HCT116 (cell line): ENCODE measurements around the gene EFEMP2. TPM values are rescaled to one million over a fixed set of nuclear protein-coding genes. Genes with fewer than 3 reads are reported as not detected.
"Not testable (repeated sequence)": the region's sequence is repeated elsewhere in the genome, so short reads cannot be mapped to it uniquely, and the experiment has no call there.

Experiments used
- ATAC-seq: fragments of 200-7000 bp; cut with Tn5 transposase; 2 replicates; pipeline ENCODE4 v1.9.1; 2020; ENCODE audit warnings: mild to moderate bottlenecking, moderate library complexity
- BruUV-seq: library from RNA; stranded (reverse); fragments of 400-500 nt; replicated peaks from 2 replicates; lab custom pipeline; 2021; lab: Mats Ljungman, UMichigan
- CTCF ChIA-PET: fragments of 300-600 bp; sonication (Branson Sonifier 250); formaldehyde crosslinking; loops from one replicate; lab custom pipeline; 2021; ENCODE audit warnings: antibody characterized with exemption; lab: Charles Lee
- POLR2A ChIA-PET: fragments of 300-600, 350-600 bp; sonication (Branson Sonifier 250); formaldehyde crosslinking; loops from one replicate; lab custom pipeline; 2021; ENCODE audit warnings: antibody characterized with exemption; lab: Charles Lee
- RAD21 ChIA-PET, 2 experiments: fragments of 300-600 bp; sonication (Branson Sonifier 250); formaldehyde crosslinking; loops; one replicate each; lab custom pipeline; 2023; ENCODE audit warnings: low total read pairs in 2 of 2; ENCODE audit not compliant: uncharacterized antibody in 2 of 2, unreplicated experiment in 2 of 2, low non-redundant PET in 1 of 2; lab: Charles Lee
- DNase-seq: peaks from one replicate; pipeline ENCODE4 v3.0.0-alpha.2; 2010; ENCODE audit warnings: low read depth, low spot score
- H2AFZ ChIP-seq: fragments of 200-600 bp; shearing (Covaris generic), sonication (generic); 2 replicates; pipeline ENCODE4 v1.6.1; 2017; ENCODE audit warnings: low read depth, mixed run types, mixed read lengths, antibody characterized with exemption, low read length; ENCODE audit not compliant: poor library complexity, severe bottlenecking
- H3K27ac ChIP-seq: 2 replicates; pipeline ENCODE4 v1.5.1; 2012; ENCODE audit warnings: low read depth, low read length
- H3K27me3 ChIP-seq: fragments of 200-600 bp; sonication (generic); 2 replicates; pipeline ENCODE4 v1.6.1; 2016; ENCODE audit warnings: mixed run types, low read length, mixed read lengths; ENCODE audit not compliant: insufficient read depth
- H3K36me3 ChIP-seq, 2 experiments: fragments of 200-500 bp in 1 of 2; fragments of 200-600 bp in 1 of 2; sonication (Bioruptor generic) in 1 of 2; sonication (generic) in 1 of 2; 2 replicates each; pipeline versions ENCODE4 v1.5.1 to v1.6.1; 2014 to 2016; ENCODE audit warnings: low read length in 2 of 2, inconsistent platforms in 1 of 2, mixed read lengths in 1 of 2, mixed run types in 1 of 2; ENCODE audit not compliant: insufficient read depth in 2 of 2, control insufficient read depth in 1 of 2
- H3K4me1 ChIP-seq, 2 experiments: fragments of 200-600 bp in 1 of 2; sonication (generic) in 1 of 2; 2 replicates each; pipeline versions ENCODE4 v1.5.1 to v1.6.1; 2012 to 2017; ENCODE audit warnings: low read length in 2 of 2, inconsistent platforms in 1 of 2, mild to moderate bottlenecking in 1 of 2, mixed read lengths in 1 of 2, mixed run types in 1 of 2, moderate library complexity in 1 of 2; ENCODE audit not compliant: insufficient read depth in 2 of 2, control insufficient read depth in 1 of 2
- H3K4me2 ChIP-seq: fragments of 200-600 bp; sonication (generic); 2 replicates; pipeline ENCODE4 v1.6.1; 2017; ENCODE audit warnings: mixed run types, low read length, mixed read lengths
- H3K4me3 ChIP-seq, 2 experiments: fragments of 200-600 bp in 1 of 2; sonication (generic) in 1 of 2; replicated peaks in 1 of 2; 2 replicates each; pipeline ENCODE4 v1.5.1; 2011 to 2016; ENCODE audit warnings: low read length in 2 of 2, control low read depth in 1 of 2, low read depth in 1 of 2, mild to moderate bottlenecking in 1 of 2, mixed read lengths in 1 of 2, mixed run types in 1 of 2
- H3K79me2 ChIP-seq: fragments of 200-600 bp; sonication (generic); 2 replicates; pipeline ENCODE4 v1.6.1; 2017; ENCODE audit warnings: mild to moderate bottlenecking, mixed run types, low read length, moderate library complexity, mixed read lengths; ENCODE audit not compliant: insufficient read depth
- H3K9ac ChIP-seq: fragments of 200-600 bp; sonication (generic); 2 replicates; pipeline ENCODE4 v1.6.1; 2016; ENCODE audit warnings: low read length, mixed read lengths
- H3K9me2 ChIP-seq: fragments of 200-600 bp; sonication (generic), shearing (Covaris generic); 2 replicates; pipeline ENCODE4 v1.6.1; 2017; ENCODE audit warnings: mixed run types, mild to moderate bottlenecking, moderate library complexity; ENCODE audit not compliant: insufficient read depth
- H3K9me3 ChIP-seq, 2 experiments: fragments of 200-500 bp in 1 of 2; fragments of 200-600 bp in 1 of 2; sonication (Bioruptor generic) in 1 of 2; sonication (generic) in 1 of 2; 2 replicates each; pipeline ENCODE4 v1.6.1; 2014 to 2017; ENCODE audit warnings: low read length in 2 of 2, mixed read lengths in 2 of 2, inconsistent platforms in 1 of 2, low read depth in 1 of 2, mild to moderate bottlenecking in 1 of 2, mixed run types in 1 of 2, moderate library complexity in 1 of 2; ENCODE audit not compliant: control insufficient read depth in 1 of 2, insufficient read depth in 1 of 2
- H4K20me1 ChIP-seq: fragments of 200-600 bp; sonication (generic), shearing (Covaris generic); 2 replicates; pipeline ENCODE4 v1.6.1; 2017; ENCODE audit warnings: mixed run types, mild to moderate bottlenecking, moderate library complexity; ENCODE audit not compliant: insufficient read depth
- EGR1 ChIP-seq: IDR thresholded peaks from 2 replicates; pipeline ENCODE4 v1.6.1; 2012; ENCODE audit warnings: low read depth
- EZH2phosphoT487 ChIP-seq: fragments of 200-600 bp; IDR thresholded peaks from 2 replicates; pipeline ENCODE4 v1.6.1; 2018; ENCODE audit warnings: antibody characterized with exemption, borderline replicate concordance
- JUND ChIP-seq: IDR thresholded peaks from 2 replicates; pipeline ENCODE4 v1.6.1; 2012
- intact Hi-C: fragments of 100-400 bp; cut with micrococcal nuclease; formaldehyde crosslinking; loops from 2 replicates; pipeline ENCODE4 v1.10.0; 2022
- total RNA-seq: library from RNA; stranded (reverse); gene quantifications from one replicate; pipeline ENCODE4 v1.2.1, GENCODE V29; 2021; ENCODE audit not compliant: unreplicated experiment

The EFEMP2 gene
- total RNA-seq, 1 experiment from 2014 or later = 8.4 TPM

DNA sequence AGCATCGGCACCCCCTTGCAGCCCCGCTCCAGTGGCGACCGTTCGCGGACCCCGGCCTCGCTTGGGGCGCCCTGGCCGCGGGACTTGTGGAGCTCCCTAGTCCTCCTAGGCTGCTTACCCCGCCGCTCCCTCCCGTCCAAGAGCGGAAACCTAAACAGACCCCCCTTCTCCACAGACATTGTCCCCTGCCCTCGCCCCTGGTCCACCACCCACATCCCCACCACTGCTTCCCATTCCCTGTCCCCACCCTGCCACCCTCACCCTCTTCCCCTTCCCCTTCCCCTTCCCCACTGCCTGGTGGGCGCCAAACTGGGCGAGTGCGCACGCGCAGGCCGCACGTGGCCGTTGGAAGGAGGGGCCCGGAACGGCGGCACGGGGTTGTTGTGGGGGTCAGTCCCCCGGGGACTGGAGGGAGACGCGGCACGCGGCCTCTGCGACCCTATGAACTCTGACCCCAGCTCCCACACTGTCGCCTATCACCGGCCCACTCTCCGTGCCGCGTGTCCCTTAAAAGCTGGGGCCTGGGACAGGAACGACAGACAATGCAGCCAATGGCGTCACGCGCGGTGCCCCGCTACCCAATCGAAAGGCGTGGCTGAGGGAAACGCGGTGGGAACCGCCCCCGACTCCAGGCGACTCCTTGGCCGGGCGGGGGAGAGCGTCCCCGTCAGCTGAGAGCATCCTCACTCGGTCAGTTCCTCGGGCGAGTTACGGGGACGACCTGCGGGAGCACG is 39.1 kb downstream of the EFEMP2 start, which contains the start of gene SNX32:
TSS of gene SNX32 (plus strand) at position 667 of the 734 bp plus-strand sequence. CDS start 103 bp downstream, outside the sequence.
- Histone ChIP-seq H3K27me3 (peaks cover 17% of the 10 kb centered on the region), H3K36me3 (no peaks in the 10 kb centered on the region), H2AFZ (no peak within 1 kb of the TSS), H3K9me3 (no peaks in the 10 kb centered on the region), H3K27ac (no peak within 1 kb of the TSS), H4K20me1 (no peaks in the 10 kb centered on the region), H3K9me2 (no peaks in the 10 kb centered on the region), H3K79me2 (no peaks in the 10 kb centered on the region), H3K4me3 (no peak within 1 kb of the TSS), H3K9ac (no peak within 1 kb of the TSS), H3K4me1 (no peaks in the 10 kb centered on the region), H3K4me2 (no peak within 1 kb of the TSS)
- no peak for DNase-seq
- no peak for ATAC-seq
- no TSS peak for BruUV-seq
- ChIA-PET POLR2A (no interaction called here), RAD21 (no interaction called here)
- intact Hi-C loops = no loop called here
- TF ChIP-seq JUND (no peak), EZH2phosphoT487 (no peak), EGR1 (no peak)
- TF ChIP-seq, all 23 proteins: peak for 0
- CTCF ChIA-PET = no interaction called here

DNA sequence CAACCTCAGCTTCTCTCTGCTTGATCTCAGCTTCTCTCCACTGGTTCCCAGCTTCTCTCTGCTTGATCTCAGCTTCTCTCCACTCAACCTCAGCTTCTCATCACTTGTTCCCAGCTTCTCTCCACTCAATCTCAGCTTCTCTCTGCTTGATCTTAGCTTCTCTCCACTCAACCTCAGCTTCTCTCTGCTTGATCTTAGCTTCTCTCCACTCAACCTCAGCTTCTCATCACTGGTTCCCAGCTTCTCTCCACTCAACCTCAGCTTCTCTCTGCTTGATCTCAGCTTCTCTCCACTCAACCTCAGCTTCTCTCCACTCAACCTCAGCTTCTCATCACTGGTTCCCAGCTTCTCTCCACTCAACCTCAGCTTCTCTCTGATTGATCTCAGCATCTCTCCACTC is 40.4 kb downstream of the EFEMP2 start:
- peaks cover 17% of the 10 kb centered on the region for H3K27me3 ChIP-seq
- H3K9me3 ChIP-seq, H3K79me2 ChIP-seq, H4K20me1 ChIP-seq, BruUV-seq, H3K9me2 ChIP-seq, H2AFZ ChIP-seq, DNase-seq, ATAC-seq, H3K9ac ChIP-seq, intact Hi-C loops, H3K27ac ChIP-seq, H3K4me1 ChIP-seq, H3K4me2 ChIP-seq, H3K4me3 ChIP-seq, RAD21 ChIA-PET, H3K36me3 ChIP-seq: not testable (repeated sequence)
- POLR2A ChIA-PET = interaction anchor here (1.3 kb wide), 1 partner anchor 41 kb away, joined by 3 read pairs; no protein-coding TSS in a partner anchor
- CTCF ChIA-PET = interaction anchor here (0.6 kb wide), 1 partner anchor 63 kb away, joined by 3 read pairs; no protein-coding TSS in a partner anchor
